Panc1 (cell line): ENCODE results near the gene HOXD3. TPM values are rescaled to one million over a fixed set of nuclear protein-coding genes. Genes with fewer than 3 reads are reported as not detected.

ENCODE experiments used
- ATAC-seq: fragments of 200-7000 bp; cut with Tn5 transposase; 2 replicates; pipeline ENCODE4 v1.9.1; 2020; ENCODE audit warnings: mild to moderate bottlenecking, moderate library complexity
- BruUV-seq: library from RNA; stranded (reverse); fragments of 400-500 nt; replicated peaks from 2 replicates; lab custom pipeline; 2021; lab: Mats Ljungman, UMichigan
- CTCF ChIA-PET: fragments of 300-600 bp; sonication (Branson Sonifier 250); formaldehyde crosslinking; loops from one replicate; lab custom pipeline; 2022; ENCODE audit warnings: antibody characterized with exemption; lab: Charles Lee
- POLR2A ChIA-PET: fragments of 300-600 bp; sonication (Branson Sonifier 250); formaldehyde crosslinking; loops from one replicate; lab custom pipeline; 2022; ENCODE audit warnings: antibody characterized with exemption; lab: Charles Lee
- DNase-seq: peaks from one replicate; pipeline ENCODE4 v3.0.0-alpha.2; 2010; ENCODE audit warnings: low read depth, low spot score
- H3K27ac ChIP-seq: 2 replicates; pipeline ENCODE4 v1.5.1; 2011; ENCODE audit warnings: mild to moderate bottlenecking, low read length, inconsistent platforms
- H3K27me3 ChIP-seq: fragments of 200-500 bp; sonication (Bioruptor generic); 2 replicates; pipeline ENCODE4 v1.6.0; 2014; ENCODE audit warnings: low read length, inconsistent platforms; ENCODE audit not compliant: control insufficient read depth, insufficient read depth
- H3K36me3 ChIP-seq: fragments of 200-500 bp; sonication (Bioruptor generic); 2 replicates; pipeline ENCODE4 v1.5.1; 2014; ENCODE audit warnings: inconsistent platforms, mild to moderate bottlenecking, low read length, moderate library complexity; ENCODE audit not compliant: control insufficient read depth, insufficient read depth
- H3K4me1 ChIP-seq: 2 replicates; pipeline ENCODE4 v1.5.1; 2011; ENCODE audit warnings: inconsistent platforms, mild to moderate bottlenecking, low read length, moderate library complexity; ENCODE audit not compliant: control insufficient read depth, insufficient read depth
- H3K4me3 ChIP-seq, 2 experiments: 2 replicates each; pipeline ENCODE4 v1.5.1; 2011 to 2012; ENCODE audit warnings: low read depth in 2 of 2, low read length in 2 of 2, mild to moderate bottlenecking in 2 of 2, inconsistent platforms in 1 of 2, moderate library complexity in 1 of 2
- H3K9me3 ChIP-seq: fragments of 200-500 bp; sonication (Bioruptor generic); 2 replicates; pipeline ENCODE4 v1.5.1; 2014; ENCODE audit warnings: low read depth, mild to moderate bottlenecking, inconsistent platforms, low read length, moderate library complexity; ENCODE audit not compliant: control insufficient read depth, insufficient read depth
- POLR2AphosphoS5 ChIP-seq: IDR thresholded peaks from 2 replicates; pipeline ENCODE4 v1.6.1; 2012; ENCODE audit warnings: mild to moderate bottlenecking, low read depth, low read length, moderate library complexity
- REST ChIP-seq, 2 experiments: IDR thresholded peaks; 2 replicates each; pipeline ENCODE4 v1.6.1; 2011 to 2012; ENCODE audit warnings: low read depth in 2 of 2, control low read depth in 1 of 2, low read length in 1 of 2, mild to moderate bottlenecking in 1 of 2, moderate library complexity in 1 of 2; ENCODE audit not compliant: insufficient read depth in 1 of 2
- SIN3A ChIP-seq: IDR thresholded peaks from 2 replicates; pipeline ENCODE4 v1.6.1; 2012; ENCODE audit warnings: low read depth, mild to moderate bottlenecking, low read length, moderate library complexity, borderline replicate concordance; ENCODE audit not compliant: insufficient read depth
- TCF7L2 ChIP-seq: IDR thresholded peaks from 2 replicates; pipeline ENCODE4 v1.6.1; 2011; ENCODE audit warnings: mild to moderate bottlenecking, low read depth, low read length, inconsistent platforms
- in situ Hi-C: cut with HindIII; loops from 2 replicates; pipeline ENCODE4 v1.10.0; 2016; ENCODE audit warnings: low sequenced_read_pairs, low pct_unique_long_range_greater_than_20kb
- intact Hi-C: fragments of 100-400 bp; cut with micrococcal nuclease; formaldehyde crosslinking; loops from one replicate; pipeline ENCODE4 v1.10.0; 2022; ENCODE audit not compliant: unreplicated experiment
- total RNA-seq: library from RNA; stranded (reverse); gene quantifications from one replicate; pipeline ENCODE4 v1.2.1, GENCODE V29; 2021; ENCODE audit not compliant: unreplicated experiment
- TF ChIP-seq, protein P1 (sequence below): fragments of 450-650 bp; IDR thresholded peaks from 2 replicates; pipeline ENCODE4 v1.5.1; 2017; ENCODE audit warnings: mild to moderate bottlenecking

The HOXD3 gene
- total RNA-seq, 1 experiment from 2014 or later = 1.8 TPM

- no peak overlapping the region for H3K27ac ChIP-seq
- H3K36me3 ChIP-seq = no peaks in the 10 kb centered on the region
- CTCF ChIA-PET = interaction anchor here (0.6 to 0.7 kb wide), 2 partner anchors 11 to 24 kb away, joined by 4 read pairs; no protein-coding TSS in a partner anchor
- no peaks in the 10 kb centered on the region for H3K9me3 ChIP-seq
- no TSS peak for BruUV-seq
- ATAC-seq = no peak
- in situ Hi-C loops (no loop called here), intact Hi-C loops (no loop called here)
- peaks cover 2% of the 10 kb centered on the region; the same call in 1 of the 2 replicates for H3K27me3 ChIP-seq
- no peak for DNase-seq
- H3K4me3 ChIP-seq = no peak overlapping the region
- POLR2A ChIA-PET = no interaction called here
- no peak for TF ChIP-seq POLR2AphosphoS5
- no peak for TF ChIP-seq REST (IDR thresholded peaks at IDR 0.05; ENCODE audit: insufficient read depth in 1 of 2, low read depth in 2 of 2, low read length in 1 of 2)
- no peak for TF ChIP-seq SIN3A
- no peak for TF ChIP-seq TCF7L2
- TF ChIP-seq, protein P1, sequence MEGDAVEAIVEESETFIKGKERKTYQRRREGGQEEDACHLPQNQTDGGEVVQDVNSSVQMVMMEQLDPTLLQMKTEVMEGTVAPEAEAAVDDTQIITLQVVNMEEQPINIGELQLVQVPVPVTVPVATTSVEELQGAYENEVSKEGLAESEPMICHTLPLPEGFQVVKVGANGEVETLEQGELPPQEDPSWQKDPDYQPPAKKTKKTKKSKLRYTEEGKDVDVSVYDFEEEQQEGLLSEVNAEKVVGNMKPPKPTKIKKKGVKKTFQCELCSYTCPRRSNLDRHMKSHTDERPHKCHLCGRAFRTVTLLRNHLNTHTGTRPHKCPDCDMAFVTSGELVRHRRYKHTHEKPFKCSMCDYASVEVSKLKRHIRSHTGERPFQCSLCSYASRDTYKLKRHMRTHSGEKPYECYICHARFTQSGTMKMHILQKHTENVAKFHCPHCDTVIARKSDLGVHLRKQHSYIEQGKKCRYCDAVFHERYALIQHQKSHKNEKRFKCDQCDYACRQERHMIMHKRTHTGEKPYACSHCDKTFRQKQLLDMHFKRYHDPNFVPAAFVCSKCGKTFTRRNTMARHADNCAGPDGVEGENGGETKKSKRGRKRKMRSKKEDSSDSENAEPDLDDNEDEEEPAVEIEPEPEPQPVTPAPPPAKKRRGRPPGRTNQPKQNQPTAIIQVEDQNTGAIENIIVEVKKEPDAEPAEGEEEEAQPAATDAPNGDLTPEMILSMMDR = no peak
- no peaks in the 10 kb centered on the region for H3K4me1 ChIP-seq
Measured at GRCh38 chr2:176150584-176151441, 6.3 kb upstream of the HOXD3 start.

DNA sequence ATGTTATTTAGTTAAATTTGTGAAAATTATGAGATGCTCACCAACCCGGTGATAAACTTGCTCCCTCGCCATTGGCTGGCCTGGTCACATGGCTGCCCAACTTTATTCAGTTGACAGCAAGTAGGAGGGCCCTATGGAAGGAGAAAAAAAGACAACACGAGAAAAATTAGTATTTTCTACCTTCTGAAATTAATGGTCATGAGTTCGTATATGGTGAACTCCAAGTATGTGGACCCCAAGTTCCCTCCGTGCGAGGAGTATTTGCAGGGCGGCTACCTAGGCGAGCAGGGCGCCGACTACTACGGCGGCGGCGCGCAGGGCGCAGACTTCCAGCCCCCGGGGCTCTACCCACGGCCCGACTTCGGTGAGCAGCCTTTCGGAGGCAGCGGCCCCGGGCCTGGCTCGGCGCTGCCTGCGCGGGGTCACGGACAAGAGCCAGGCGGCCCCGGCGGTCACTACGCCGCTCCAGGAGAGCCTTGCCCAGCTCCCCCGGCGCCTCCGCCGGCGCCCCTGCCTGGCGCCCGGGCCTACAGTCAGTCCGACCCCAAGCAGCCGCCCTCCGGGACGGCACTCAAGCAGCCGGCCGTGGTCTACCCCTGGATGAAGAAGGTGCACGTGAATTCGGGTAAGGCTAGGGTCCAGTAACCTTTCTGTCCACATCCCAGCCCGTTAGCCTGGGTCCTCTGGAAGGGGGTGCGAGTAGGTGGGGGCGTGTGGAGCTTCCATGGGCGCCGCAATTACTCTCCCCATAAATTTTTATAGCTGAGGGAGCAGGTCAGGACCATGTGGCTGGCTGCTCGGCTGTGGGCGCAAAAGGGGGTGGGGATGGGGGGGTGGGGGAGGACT is 5.4 kb upstream of the HOXD3 start, which contains the start of gene HOXD4:
HOXD4 (plus strand) TSS at position 109 of the 846 bp plus-strand sequence; CDS start at position 193, 84 bp downstream.
- no peak for ATAC-seq
- H3K36me3 ChIP-seq = no peaks in the 10 kb centered on the region
- intact Hi-C loops (no loop called here), in situ Hi-C loops (no loop called here)
- no peak for TF ChIP-seq REST (IDR thresholded peaks at IDR 0.05; ENCODE audit: insufficient read depth in 1 of 2, low read depth in 2 of 2, low read length in 1 of 2)
- no peak for TF ChIP-seq SIN3A
- TF ChIP-seq TCF7L2 = no peak
- TF ChIP-seq POLR2AphosphoS5 = no peak
- TF ChIP-seq, protein P1 = no peak
- H3K4me1 ChIP-seq = no peaks in the 10 kb centered on the region
- no peak for DNase-seq
- H3K27ac ChIP-seq = no peak within 1 kb of the TSS
- POLR2A ChIA-PET = no interaction called here
- CTCF ChIA-PET = interaction anchor here (0.6 kb wide), 1 partner anchor 25 kb away, joined by 4 read pairs; no protein-coding TSS in a partner anchor
- H3K27me3 ChIP-seq = peaks cover 2% of the 10 kb centered on the region; the same call in 1 of the 2 replicates
- no peaks in the 10 kb centered on the region for H3K9me3 ChIP-seq
- no TSS peak for BruUV-seq
- no peak within 1 kb of the TSS for H3K4me3 ChIP-seq
